Measurements from ENCODE around the gene KPNB1. TPM values are rescaled to one million over a fixed set of nuclear protein-coding genes. Genes with fewer than 3 reads are reported as not detected.

The KPNB1 gene
- total and polyA plus RNA-seq, 4 donors = 40.1 to 258 (median 158) TPM

- no peaks in the 10 kb centered on the region for H3K9me3 ChIP-seq (ENCODE audit: control insufficient read depth in 4 of 4, insufficient read depth in 3 of 4, low read length in 3 of 4)
- H3K27me3 ChIP-seq (ENCODE audit: control insufficient read depth in 3 of 3, insufficient read depth in 3 of 3, low read length in 2 of 3) = no peaks in the 10 kb centered on the region
- peaks cover 0 to 2% (median 0%) of the 10 kb centered on the region in 5 donors for H3K4me1 ChIP-seq (ENCODE audit: control insufficient read depth in 5 of 5, insufficient read depth in 5 of 5, low read length in 5 of 5)
- H3K36me3 ChIP-seq (ENCODE audit: control insufficient read depth in 4 of 4, insufficient read depth in 4 of 4, low read length in 4 of 4) = peaks cover 0 to 11% (median 4%) of the 10 kb centered on the region in 4 donors
- no peak overlapping the region for H3K4me3 ChIP-seq
- 97 to 98% methylated on average over 1 of the region's 1 CpG for WGBS, 2 donors
- TF ChIP-seq CTCF (IDR thresholded peaks at IDR 0.05; ENCODE audit: control extremely low read depth, extremely low read depth) = no peak
- no peak for ATAC-seq (ENCODE audit: insufficient read depth, low FRiP score)
- H3K27ac ChIP-seq (ENCODE audit: low read depth in 1 of 2, low read length in 1 of 2) = no peak overlapping the region
- no peak overlapping the region for H3K9ac ChIP-seq (ENCODE audit: insufficient read depth in 1 of 2, low read length in 2 of 2)
- no peak for DNase-seq
These were observed 15.7 kb upstream of the KPNB1 start for GRCh38 chr17:47633996-47634395.

GRCh38 chr17:47634870-47635269 is 14.8 kb upstream of the KPNB1 start:
- Histone ChIP-seq H3K27ac (ENCODE audit: low read depth in 1 of 2, low read length in 1 of 2) (no peak overlapping the region), H3K9me3 (ENCODE audit: control insufficient read depth in 4 of 4, insufficient read depth in 3 of 4, low read length in 3 of 4) (no peaks in the 10 kb centered on the region), H3K36me3 (ENCODE audit: control insufficient read depth in 4 of 4, insufficient read depth in 4 of 4, low read length in 4 of 4) (peaks cover 0 to 11% (median 4%) of the 10 kb centered on the region in 4 donors), H3K4me3 (no peak overlapping the region), H3K9ac (ENCODE audit: insufficient read depth in 1 of 2, low read length in 2 of 2) (no peak overlapping the region), H3K27me3 (ENCODE audit: control insufficient read depth in 3 of 3, insufficient read depth in 3 of 3, low read length in 2 of 3) (no peaks in the 10 kb centered on the region), H3K4me1 (ENCODE audit: control insufficient read depth in 5 of 5, insufficient read depth in 5 of 5, low read length in 5 of 5) (peaks cover 0 to 2% (median 0%) of the 10 kb centered on the region in 5 donors)
- no peak for ATAC-seq (ENCODE audit: insufficient read depth, low FRiP score)
- WGBS, 2 donors = 98 to 99% methylated on average over 3 of the region's 3 CpGs
- DNase-seq = no peak
- no peak for TF ChIP-seq CTCF (IDR thresholded peaks at IDR 0.05; ENCODE audit: control extremely low read depth, extremely low read depth)

GRCh38 chr17:47635734-47636133 is 14.0 kb upstream of the KPNB1 start:
- no peak overlapping the region for H3K9ac ChIP-seq (ENCODE audit: insufficient read depth in 1 of 2, low read length in 2 of 2)
- ATAC-seq (ENCODE audit: insufficient read depth, low FRiP score) (no peak), DNase-seq (no peak)
- no peak overlapping the region for H3K27ac ChIP-seq (ENCODE audit: low read depth in 1 of 2, low read length in 1 of 2)
- no peaks in the 10 kb centered on the region for H3K27me3 ChIP-seq (ENCODE audit: control insufficient read depth in 3 of 3, insufficient read depth in 3 of 3, low read length in 2 of 3)
- 91 to 93% methylated on average over 3 of the region's 3 CpGs for WGBS, 2 donors
- H3K36me3 ChIP-seq (ENCODE audit: control insufficient read depth in 4 of 4, insufficient read depth in 4 of 4, low read length in 4 of 4) = peaks cover 0 to 4% (median 4%) of the 10 kb centered on the region in 4 donors
- no peak for TF ChIP-seq CTCF (IDR thresholded peaks at IDR 0.05; ENCODE audit: control extremely low read depth, extremely low read depth)
- no peaks in the 10 kb centered on the region for H3K4me1 ChIP-seq (ENCODE audit: control insufficient read depth in 5 of 5, insufficient read depth in 5 of 5, low read length in 5 of 5)
- no peak overlapping the region for H3K4me3 ChIP-seq
- H3K9me3 ChIP-seq (ENCODE audit: control insufficient read depth in 4 of 4, insufficient read depth in 3 of 4, low read length in 3 of 4) = no peaks in the 10 kb centered on the region

Data from lung (tissue), 12 donors.